ENCODE data around the gene BOLA2.
"Not testable (repeated sequence)": the region's sequence is repeated elsewhere in the genome, so short reads cannot be mapped to it uniquely, and the experiment has no call there.

BOLA2 gene

DNA sequence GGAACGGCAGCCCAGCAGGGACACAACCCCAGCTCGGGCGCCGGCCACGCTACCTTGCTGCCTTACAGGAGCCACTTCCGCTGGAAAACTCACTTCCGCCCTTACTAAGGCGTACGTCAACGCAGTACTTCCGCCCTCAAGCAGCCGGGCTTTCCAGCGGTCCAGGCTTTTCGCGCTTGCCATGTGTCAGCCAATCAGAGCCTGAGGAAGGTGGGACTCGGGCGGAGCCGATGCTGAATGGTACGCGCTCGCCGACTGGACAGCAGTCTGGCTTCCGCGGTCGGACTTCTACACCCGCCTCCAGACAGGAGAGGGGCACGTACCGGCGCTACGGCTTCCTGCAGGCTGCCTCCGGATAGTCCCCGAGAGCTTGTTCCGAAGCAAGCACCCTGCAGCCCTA lies at the start of gene BOLA2, which contains the start of gene SLX1B:
Gene BOLA2, minus strand, starts transcription at position 83 of the 400 bp plus-strand sequence. CDS start 98 bp downstream, outside the sequence.
Gene SLX1B, plus strand, starts transcription at position 265 of the 400 bp plus-strand sequence.
- not testable (repeated sequence) for DNase-seq (ENCODE audit: low read depth in 1 of 2, low spot score in 1 of 2)

DNA sequence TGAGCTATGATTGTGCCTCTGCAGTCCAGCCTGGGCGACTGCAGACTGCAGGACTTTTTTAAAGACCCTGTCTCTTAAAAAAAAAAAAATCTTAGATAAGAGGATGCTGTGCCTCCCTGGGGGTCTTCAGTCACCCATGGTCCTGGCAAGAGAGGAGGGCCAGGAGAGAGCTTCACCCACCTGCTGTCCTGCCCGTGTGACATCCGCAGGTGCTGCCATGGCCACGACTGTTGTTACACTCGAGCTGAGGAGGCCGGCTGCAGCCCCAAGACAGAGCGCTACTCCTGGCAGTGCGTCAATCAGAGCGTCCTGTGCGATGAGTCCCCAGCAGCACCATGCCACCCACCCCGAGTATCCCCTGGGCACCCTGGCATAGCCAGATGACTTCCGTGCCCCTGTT lies 28.1 kb upstream of the BOLA2 start:
- not testable (repeated sequence) for DNase-seq (ENCODE audit: low read depth in 1 of 2, low spot score in 1 of 2)

DNA sequence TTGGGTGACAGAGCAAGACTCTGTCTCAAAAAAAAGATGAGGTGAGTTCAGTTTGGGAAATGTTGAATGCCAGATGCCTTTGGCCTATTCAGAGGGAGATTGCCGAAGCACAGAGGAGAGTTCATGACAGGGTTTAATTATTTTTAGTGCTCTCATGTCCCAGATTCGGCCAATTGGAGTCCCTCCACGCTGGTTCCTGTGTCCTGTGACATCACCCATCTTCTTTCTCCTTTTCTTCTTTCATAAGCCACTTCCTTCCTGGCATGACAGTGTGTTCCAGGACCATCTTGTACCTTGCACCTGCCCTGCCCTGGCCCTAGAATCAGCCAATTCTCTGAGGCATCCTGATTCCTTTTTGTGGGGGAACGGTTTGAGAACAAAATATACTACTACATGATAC lies 17.9 kb upstream of the BOLA2 start:
- not testable (repeated sequence) for DNase-seq (ENCODE audit: low read depth in 1 of 2, low spot score in 1 of 2)

DNA sequence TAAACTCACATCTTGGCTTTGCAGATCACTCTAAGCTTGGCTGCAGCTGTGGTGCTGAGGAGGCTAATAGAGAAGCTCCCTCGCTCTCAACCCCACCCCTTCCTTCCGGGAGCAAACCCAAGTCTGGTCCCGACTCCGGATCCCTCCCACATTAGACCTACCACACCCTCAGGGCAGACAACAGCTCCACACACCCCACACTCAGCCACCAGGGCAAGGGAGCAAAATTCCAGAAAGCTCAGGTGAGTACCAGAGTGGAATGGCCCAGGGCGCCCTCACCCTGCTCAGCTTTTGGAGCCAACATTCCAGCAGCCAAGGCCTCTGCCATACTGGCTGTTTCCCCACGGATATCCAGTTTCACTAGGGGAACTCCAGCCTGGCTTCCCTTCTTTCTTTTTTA lies 15.5 kb upstream of the BOLA2 start:
- DNase-seq (ENCODE audit: low read depth in 1 of 2, low spot score in 1 of 2) = peak in 1 of 2 donors; percentile 30

DNA sequence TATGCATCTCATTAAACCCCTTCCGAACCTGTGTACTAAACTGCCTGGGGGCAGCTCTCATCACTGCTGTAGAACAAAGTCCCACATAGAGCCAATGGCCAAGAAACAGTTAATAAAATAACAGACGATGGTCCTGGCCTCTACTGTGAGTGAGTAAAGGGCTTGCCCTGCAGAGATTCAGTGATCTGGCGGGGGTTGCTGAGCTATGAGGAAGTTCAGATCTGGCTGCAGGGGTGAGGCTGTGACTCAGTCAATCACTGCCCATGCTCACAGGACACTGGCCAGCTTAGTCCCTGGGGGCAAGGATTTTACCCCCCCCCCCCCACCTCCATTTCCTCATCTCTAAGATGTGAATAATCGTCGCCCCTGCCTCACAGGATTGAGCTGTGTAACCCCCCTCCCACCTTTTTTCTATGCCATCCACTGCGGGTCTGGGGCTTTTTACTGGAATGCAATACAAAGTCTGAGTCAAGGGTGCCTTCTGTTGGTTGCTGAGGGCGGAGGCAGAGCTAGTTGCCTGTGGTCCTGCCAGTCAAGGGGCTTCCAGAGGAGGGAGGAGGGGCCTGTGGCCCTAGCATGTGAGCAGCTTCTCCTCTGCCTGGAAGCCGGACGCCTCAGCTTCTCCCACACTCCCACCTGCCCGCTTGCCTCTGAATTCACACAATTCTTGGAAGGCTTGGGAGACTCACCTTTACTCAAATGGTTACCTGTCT lies 13.7 kb upstream of the BOLA2 start:
- not testable (repeated sequence) for DNase-seq (ENCODE audit: low read depth in 1 of 2, low spot score in 1 of 2)

DNA sequence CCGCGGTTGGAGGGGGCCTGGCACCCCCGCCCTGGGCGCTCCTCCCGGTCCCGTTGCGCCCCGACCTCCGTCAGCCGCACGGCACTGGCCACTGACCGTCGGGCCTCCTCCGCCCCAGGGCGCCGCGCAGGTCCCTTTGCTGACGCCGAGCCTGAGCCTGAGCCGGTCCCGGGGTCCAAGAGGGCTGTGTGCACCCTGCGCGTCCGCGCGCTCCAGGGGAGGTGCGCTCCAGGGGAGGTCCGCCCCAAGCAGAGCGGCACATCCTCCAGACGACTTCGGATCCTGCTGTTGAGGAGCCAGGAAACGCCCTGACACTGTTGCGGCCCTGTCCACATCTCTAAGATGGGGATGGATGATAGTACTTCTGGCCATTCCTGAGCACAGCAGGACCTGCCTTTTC lies 12.8 kb upstream of the BOLA2 start:
- not testable (repeated sequence) for DNase-seq (ENCODE audit: low read depth in 1 of 2, low spot score in 1 of 2)

DNA sequence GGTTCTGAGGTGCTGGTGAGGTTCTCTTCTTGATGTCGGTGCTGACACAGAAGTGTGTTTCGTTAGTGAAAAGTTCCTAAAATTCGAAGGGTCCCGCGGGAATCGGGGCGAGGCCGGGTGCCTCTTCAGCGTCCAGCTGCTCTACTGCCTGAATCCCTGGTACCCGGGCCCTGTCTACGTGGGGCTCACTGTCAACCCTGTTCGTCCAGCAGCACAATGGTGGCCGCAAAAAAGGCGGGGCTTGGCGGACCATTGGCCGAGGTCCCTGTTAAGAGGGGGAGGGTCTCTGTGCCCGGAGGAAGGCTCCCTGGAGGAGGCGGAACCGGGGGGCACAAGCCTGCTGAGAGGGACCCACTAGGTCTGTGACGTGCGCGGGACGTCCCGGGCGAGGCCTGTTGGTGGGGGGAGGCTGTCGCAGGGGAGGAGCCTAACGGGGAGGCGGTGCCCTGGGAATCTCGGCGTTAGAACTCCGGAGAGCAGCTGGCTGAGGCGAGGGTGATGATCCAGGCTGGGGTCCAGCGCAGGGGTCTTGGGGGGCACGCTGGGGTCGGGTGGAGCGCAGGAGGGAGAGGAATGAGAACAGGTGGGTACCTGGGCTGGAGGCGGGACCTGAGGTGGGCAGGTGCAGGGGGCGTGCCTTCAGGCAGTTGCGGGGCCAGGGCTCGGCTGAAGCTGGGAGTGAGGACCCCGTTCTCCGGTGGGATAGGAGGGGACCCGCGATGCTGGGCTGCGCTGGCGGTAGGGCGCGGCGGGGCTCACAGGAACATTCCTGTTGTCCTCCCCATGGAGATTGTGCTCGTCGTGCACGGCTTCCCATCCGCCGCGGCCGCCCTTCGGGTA lies 12.1 kb upstream of the BOLA2 start:
- DNase-seq (ENCODE audit: low read depth in 1 of 2, low spot score in 1 of 2) = not testable (repeated sequence)

DNA sequence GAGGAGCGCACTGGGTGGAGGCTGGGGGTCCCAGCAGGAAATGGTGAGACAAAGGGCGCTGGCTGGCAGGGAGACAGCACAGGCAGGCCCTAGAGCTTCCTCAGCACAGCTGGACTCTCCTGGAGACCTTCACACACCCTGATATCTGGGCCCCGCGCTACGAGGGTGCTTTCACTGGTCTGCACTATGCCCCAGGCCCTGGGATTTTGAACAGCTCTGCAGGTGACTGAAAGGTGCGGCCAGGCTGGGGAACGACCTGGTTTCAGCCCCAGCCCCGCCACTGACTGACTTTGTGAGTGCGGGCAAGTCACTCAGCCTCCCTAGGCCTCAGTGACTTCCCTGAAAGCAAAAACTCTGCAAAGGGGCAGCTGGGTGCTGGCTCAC lies 6.5 kb upstream of the BOLA2 start:
- DNase-seq (ENCODE audit: low read depth in 1 of 2, low spot score in 1 of 2) = not testable (repeated sequence)

DNA sequence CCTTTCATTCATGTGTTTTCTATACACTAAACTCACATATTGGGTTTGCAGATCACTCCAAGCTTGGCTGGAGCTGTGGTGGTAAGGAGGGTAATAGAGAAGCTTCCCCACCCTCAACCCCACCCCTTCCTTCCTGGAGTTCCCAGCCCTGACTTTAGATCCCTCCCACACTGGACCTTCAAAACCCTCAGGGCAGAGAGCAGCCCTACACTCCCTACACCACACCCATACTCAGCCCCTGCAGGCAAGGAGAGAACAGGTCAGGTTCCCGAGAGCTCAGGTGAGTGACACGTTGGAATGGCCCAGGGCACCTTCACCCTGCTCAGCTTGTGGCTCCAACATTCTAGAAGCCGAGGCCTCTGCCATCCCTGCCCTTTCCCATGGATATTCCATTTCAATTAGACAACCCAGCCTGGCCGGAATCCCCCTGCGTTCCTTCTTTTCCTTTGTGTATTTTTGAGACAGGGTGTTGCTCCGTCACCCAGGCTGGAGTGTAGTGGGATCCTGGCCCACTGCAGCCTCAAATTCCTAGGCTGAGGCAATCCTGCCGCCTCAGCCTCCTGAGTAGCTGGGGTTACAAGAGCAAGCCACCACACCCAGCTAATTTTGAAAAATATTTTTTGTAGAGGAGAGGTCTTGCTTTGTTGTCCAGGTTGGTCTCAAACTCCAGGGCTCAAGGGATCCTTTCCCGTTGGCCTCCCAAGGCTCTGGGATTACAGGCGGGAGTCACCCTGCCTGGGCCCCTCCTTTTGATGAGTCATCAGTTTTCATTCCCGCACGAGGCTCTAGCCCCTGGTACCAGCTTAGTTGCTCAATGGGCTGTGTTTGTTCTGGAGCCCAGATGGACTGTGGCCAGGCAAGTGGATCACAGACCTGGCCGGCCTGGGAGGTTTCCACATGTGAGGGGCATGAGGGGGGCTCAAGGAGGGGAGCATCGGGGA lies 5.8 kb upstream of the BOLA2 start, which contains the start of gene SULT1A4:
Gene SULT1A4, plus strand, starts transcription at position 208 of the 941 bp plus-strand sequence. CDS start 1,473 bp downstream, outside the sequence.
- not testable (repeated sequence) for DNase-seq (ENCODE audit: low read depth in 1 of 2, low spot score in 1 of 2)

DNA sequence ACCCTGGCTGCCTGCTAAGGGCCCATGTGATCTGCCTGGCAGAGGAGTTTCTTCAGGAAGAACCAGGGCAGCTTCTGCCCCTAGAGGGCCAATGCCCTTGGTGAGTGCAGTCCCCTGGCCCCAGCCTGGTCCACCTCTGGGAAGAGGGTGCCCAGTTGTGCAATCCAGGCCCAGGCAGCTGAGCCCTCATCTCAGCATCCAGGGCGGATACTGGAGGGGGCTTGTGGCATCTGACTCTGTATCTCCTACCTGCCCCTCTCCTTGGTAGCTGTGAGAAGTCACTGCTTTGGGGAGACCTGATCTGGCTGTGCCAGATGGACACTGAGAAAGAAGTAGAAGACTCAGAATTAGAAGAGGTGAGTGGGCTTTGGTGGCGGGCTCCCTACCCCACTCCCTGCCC lies 3.5 kb upstream of the BOLA2 start:
- DNase-seq (ENCODE audit: low read depth in 1 of 2, low spot score in 1 of 2) = not testable (repeated sequence)

DNA sequence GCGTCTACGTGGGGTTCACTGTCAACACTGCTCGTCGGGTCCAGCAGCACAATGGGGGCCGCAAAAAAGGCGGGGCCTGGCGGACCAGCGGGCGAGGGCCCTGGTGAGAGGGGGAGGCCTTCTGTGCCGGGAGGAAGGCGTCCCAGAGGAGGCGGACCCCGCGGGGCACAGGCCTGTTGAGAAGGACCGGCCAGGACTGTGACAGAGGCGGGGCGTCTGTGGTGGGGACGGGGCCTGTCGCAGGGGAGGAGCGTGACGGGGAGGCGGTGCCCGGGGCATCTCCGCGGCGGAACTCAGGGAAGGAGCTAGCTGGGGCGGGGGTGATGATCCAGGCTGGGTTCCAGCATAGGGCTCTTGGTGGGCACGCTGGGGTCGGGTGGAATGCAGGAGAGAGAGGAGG lies 677 bp upstream of the BOLA2 start:
- DNase-seq (ENCODE audit: low read depth in 1 of 2, low spot score in 1 of 2) = not testable (repeated sequence)

DNA sequence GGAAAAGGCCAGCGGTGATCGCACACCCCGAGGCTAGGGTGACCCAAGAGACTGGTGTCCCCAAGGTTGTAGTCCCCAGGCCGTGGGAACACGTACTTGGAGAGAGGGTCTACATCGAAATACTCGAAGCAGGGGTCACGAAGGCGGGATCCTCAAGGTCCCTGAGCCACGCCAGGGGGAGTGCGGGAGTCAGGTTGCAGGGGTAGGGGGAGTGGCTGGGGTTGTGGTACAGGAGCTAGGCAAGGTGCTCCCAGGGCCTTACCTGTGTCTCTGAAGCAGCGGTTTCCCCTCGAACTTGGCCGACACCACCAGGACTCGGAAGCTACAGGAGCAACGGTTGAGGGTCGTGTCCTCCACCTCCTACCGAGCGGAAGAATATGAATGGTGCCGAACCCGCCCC lies 397 bp downstream of the BOLA2 start:
- DNase-seq (ENCODE audit: low read depth in 1 of 2, low spot score in 1 of 2) = not testable (repeated sequence)

DNA sequence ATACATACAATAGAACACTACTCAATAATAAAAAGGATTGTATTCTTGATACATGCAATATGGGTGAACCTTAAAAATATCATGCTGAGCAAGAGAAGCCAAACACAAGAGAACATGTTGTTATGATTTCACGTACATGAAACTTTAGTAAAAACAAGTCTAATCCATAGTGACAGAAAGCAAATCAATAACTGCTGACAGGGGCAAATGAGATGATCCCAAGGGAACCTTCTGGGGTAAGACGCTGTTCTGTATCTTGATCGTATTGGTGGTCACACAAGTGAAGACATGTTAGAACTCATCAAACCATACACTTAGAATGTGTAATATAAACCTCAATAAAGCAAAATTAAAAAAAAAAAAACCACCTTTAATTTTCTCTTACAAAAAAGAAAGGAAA lies 28.8 kb downstream of the BOLA2 start:
- DNase-seq (ENCODE audit: low read depth in 1 of 2, low spot score in 1 of 2) = not testable (repeated sequence)

DNA sequence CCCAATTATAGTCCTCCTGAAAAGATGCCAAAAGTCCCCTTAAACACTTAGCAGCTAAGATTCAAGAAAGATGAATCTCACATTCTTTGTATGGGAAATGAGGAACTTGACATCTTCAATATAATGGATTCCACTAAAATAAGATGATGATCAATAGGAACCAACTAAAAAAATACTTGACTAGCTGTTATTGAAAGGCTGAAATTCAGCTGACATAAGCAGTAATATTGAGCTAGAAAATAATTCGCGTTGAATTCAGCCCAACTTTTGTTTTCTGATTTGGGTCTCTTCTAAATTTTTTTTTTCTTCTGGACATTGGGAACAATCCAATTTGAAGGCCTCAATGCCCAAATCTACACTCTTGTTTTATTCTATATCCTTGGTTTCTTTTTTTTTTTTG lies 30.6 kb downstream of the BOLA2 start:
- DNase-seq (ENCODE audit: low read depth in 1 of 2, low spot score in 1 of 2) = not testable (repeated sequence)

DNA sequence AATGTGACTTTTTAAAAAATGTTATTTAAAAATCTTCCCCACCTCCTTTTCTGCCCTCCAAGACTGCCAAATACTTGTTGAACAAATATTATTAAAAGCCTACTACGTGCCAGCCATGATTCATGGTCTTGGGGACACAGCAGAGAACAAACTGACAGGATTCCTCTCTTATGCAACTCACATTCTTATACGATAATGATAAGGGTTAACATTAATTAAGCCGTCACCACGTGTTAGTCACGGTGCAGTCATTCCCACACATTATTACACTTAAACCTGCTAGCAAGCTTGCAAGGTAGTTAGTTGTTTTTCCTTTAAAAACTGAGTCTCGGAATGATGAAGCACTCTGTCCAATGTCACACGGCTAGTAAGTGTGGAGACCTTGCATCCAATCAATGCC lies 48.9 kb downstream of the BOLA2 start:
- not testable (repeated sequence) for DNase-seq (ENCODE audit: low read depth in 1 of 2, low spot score in 1 of 2)

Data from activated CD4-positive, alpha-beta T cell treated with anti-CD3 and anti-CD28 coated beads, Interleukin-2, amount 50 U/mL, for 24 hours (primary cell).